Measurements from ENCODE around the gene PACSIN2.

PACSIN2 gene

DNA sequence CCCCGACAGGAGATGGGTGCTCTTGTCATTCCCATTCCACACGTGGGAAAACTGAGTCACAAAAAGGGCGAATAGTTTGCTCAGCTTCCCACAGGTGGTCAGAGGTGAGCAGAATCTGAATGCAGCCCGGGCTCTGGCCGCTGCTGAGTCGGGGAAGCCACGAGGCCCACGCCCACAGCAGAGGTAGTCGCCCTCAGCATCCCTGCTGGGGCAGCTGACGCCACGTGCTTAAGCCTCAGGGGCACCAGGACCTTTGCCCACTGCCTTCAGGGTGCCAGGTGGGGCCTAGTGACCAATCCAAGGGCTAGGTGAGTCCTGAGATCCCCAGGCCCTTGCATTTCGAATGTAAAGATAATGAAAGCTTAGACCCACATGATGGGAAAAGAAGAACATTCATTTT is 133.7 kb downstream of the PACSIN2 start:
- TF ChIP-seq POLR2AphosphoS5 (IDR thresholded peaks at IDR 0.05; ENCODE audit: low read depth, low read length): no peak
- TF ChIP-seq, protein P1, sequence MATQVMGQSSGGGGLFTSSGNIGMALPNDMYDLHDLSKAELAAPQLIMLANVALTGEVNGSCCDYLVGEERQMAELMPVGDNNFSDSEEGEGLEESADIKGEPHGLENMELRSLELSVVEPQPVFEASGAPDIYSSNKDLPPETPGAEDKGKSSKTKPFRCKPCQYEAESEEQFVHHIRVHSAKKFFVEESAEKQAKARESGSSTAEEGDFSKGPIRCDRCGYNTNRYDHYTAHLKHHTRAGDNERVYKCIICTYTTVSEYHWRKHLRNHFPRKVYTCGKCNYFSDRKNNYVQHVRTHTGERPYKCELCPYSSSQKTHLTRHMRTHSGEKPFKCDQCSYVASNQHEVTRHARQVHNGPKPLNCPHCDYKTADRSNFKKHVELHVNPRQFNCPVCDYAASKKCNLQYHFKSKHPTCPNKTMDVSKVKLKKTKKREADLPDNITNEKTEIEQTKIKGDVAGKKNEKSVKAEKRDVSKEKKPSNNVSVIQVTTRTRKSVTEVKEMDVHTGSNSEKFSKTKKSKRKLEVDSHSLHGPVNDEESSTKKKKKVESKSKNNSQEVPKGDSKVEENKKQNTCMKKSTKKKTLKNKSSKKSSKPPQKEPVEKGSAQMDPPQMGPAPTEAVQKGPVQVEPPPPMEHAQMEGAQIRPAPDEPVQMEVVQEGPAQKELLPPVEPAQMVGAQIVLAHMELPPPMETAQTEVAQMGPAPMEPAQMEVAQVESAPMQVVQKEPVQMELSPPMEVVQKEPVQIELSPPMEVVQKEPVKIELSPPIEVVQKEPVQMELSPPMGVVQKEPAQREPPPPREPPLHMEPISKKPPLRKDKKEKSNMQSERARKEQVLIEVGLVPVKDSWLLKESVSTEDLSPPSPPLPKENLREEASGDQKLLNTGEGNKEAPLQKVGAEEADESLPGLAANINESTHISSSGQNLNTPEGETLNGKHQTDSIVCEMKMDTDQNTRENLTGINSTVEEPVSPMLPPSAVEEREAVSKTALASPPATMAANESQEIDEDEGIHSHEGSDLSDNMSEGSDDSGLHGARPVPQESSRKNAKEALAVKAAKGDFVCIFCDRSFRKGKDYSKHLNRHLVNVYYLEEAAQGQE (IDR thresholded peaks at IDR 0.05; ENCODE audit: insufficient read depth in 1 of 2, low read depth in 2 of 2, low read length in 2 of 2): no peak
- TF ChIP-seq TAF1 (IDR thresholded peaks at IDR 0.05; ENCODE audit: borderline replicate concordance, insufficient read depth, low read length): no peak
- no peak for TF ChIP-seq FOXP2 (optimal IDR thresholded peaks at IDR 0.05; ENCODE audit: borderline replicate concordance, extremely low read depth, extremely low read length, insufficient read depth)
- no peak for TF ChIP-seq SIN3A (IDR thresholded peaks at IDR 0.05; ENCODE audit: borderline replicate concordance, insufficient read depth, low read length)

GRCh38 chr22:42880815-42881214 is 134.1 kb downstream of the PACSIN2 start:
- TF ChIP-seq POLR2AphosphoS5 (IDR thresholded peaks at IDR 0.05; ENCODE audit: low read depth, low read length): no peak
- TF ChIP-seq TAF1 (IDR thresholded peaks at IDR 0.05; ENCODE audit: borderline replicate concordance, insufficient read depth, low read length): no peak
- TF ChIP-seq, protein P1 (IDR thresholded peaks at IDR 0.05; ENCODE audit: insufficient read depth in 1 of 2, low read depth in 2 of 2, low read length in 2 of 2): no peak
- no peak for TF ChIP-seq SIN3A (IDR thresholded peaks at IDR 0.05; ENCODE audit: borderline replicate concordance, insufficient read depth, low read length)
- TF ChIP-seq FOXP2 (optimal IDR thresholded peaks at IDR 0.05; ENCODE audit: borderline replicate concordance, extremely low read depth, extremely low read length, insufficient read depth): no peak

GRCh38 chr22:42879371-42880021 is 135.5 kb downstream of the PACSIN2 start:
- TF ChIP-seq POLR2AphosphoS5 (IDR thresholded peaks at IDR 0.05; ENCODE audit: low read depth, low read length) (no peak), FOXP2 (optimal IDR thresholded peaks at IDR 0.05; ENCODE audit: borderline replicate concordance, extremely low read depth, extremely low read length, insufficient read depth) (no peak), TAF1 (IDR thresholded peaks at IDR 0.05; ENCODE audit: borderline replicate concordance, insufficient read depth, low read length) (no peak), SIN3A (IDR thresholded peaks at IDR 0.05; ENCODE audit: borderline replicate concordance, insufficient read depth, low read length) (no peak)
- TF ChIP-seq, protein P1 (IDR thresholded peaks at IDR 0.05; ENCODE audit: insufficient read depth in 1 of 2, low read depth in 2 of 2, low read length in 2 of 2): no peak

GRCh38 chr22:42878561-42879305 is 136.2 kb downstream of the PACSIN2 start:
- TF ChIP-seq, protein P1 (IDR thresholded peaks at IDR 0.05; ENCODE audit: insufficient read depth in 1 of 2, low read depth in 2 of 2, low read length in 2 of 2): no peak
- TF ChIP-seq SIN3A (IDR thresholded peaks at IDR 0.05; ENCODE audit: borderline replicate concordance, insufficient read depth, low read length): no peak
- TF ChIP-seq POLR2AphosphoS5 (IDR thresholded peaks at IDR 0.05; ENCODE audit: low read depth, low read length): no peak
- no peak for TF ChIP-seq TAF1 (IDR thresholded peaks at IDR 0.05; ENCODE audit: borderline replicate concordance, insufficient read depth, low read length)
- no peak for TF ChIP-seq FOXP2 (optimal IDR thresholded peaks at IDR 0.05; ENCODE audit: borderline replicate concordance, extremely low read depth, extremely low read length, insufficient read depth)

All from PFSK-1 (cell line).